ENCODE data around the gene PDCD6IP.

The PDCD6IP gene

GRCh38 chr3:33882296-33882695 is 83.9 kb downstream of the PDCD6IP start:
- Histone ChIP-seq H3K79me2 (ENCODE audit: insufficient read depth, low read length) (no peaks in the 10 kb centered on the region), H3K36me3 (ENCODE audit: insufficient read depth, low read length) (no peaks in the 10 kb centered on the region), H2AFZ (ENCODE audit: low read length) (no peak overlapping the region), H3K9me3 (ENCODE audit: insufficient read depth, low read depth, low read length) (no peaks in the 10 kb centered on the region), H4K20me1 (ENCODE audit: insufficient read depth, low read length, poor library complexity, severe bottlenecking) (no peaks in the 10 kb centered on the region), H3K4me1 (ENCODE audit: insufficient read depth, low read length, poor library complexity, severe bottlenecking) (peaks cover 4% of the 10 kb centered on the region), H3K4me3 (ENCODE audit: low read length, poor library complexity, severe bottlenecking) (no peak overlapping the region), H3K4me2 (ENCODE audit: low read depth, low read length, poor library complexity, severe bottlenecking) (no peak overlapping the region), H3K9me2 (replicated peaks; ENCODE audit: low read depth, low read length) (no peaks in the 10 kb centered on the region), H3F3A (ENCODE audit: low read depth) (no peaks in the 10 kb centered on the region), H3K9ac (ENCODE audit: low read depth, low read length, poor library complexity, severe bottlenecking) (no peak overlapping the region), H3K27me3 (ENCODE audit: insufficient read depth, low read length, poor library complexity, severe bottlenecking) (no peaks in the 10 kb centered on the region)
- TF ChIP-seq EZH2phosphoT487 (IDR thresholded peaks at IDR 0.05; ENCODE audit: borderline replicate concordance) = no peak
- no peak for TF ChIP-seq CTCF (conservative IDR thresholded peaks at IDR 0.05; ENCODE audit: low read length)

GRCh38 chr3:33883538-33883950 is 85.1 kb downstream of the PDCD6IP start:
- Histone ChIP-seq H3K4me1 (ENCODE audit: insufficient read depth, low read length, poor library complexity, severe bottlenecking) (peaks cover 4% of the 10 kb centered on the region), H3K27me3 (ENCODE audit: insufficient read depth, low read length, poor library complexity, severe bottlenecking) (no peaks in the 10 kb centered on the region), H3K79me2 (ENCODE audit: insufficient read depth, low read length) (no peaks in the 10 kb centered on the region), H2AFZ (ENCODE audit: low read length) (peak overlapping the region; percentile 72; the same call in 1 of the 2 replicates), H3K9ac (ENCODE audit: low read depth, low read length, poor library complexity, severe bottlenecking) (no peak overlapping the region), H3F3A (ENCODE audit: low read depth) (no peaks in the 10 kb centered on the region), H3K4me2 (ENCODE audit: low read depth, low read length, poor library complexity, severe bottlenecking) (peak overlapping the region; percentile 56), H3K36me3 (ENCODE audit: insufficient read depth, low read length) (no peaks in the 10 kb centered on the region), H3K4me3 (ENCODE audit: low read length, poor library complexity, severe bottlenecking) (peak overlapping the region; percentile 49), H3K9me3 (ENCODE audit: insufficient read depth, low read depth, low read length) (no peaks in the 10 kb centered on the region), H3K9me2 (replicated peaks; ENCODE audit: low read depth, low read length) (no peaks in the 10 kb centered on the region), H4K20me1 (ENCODE audit: insufficient read depth, low read length, poor library complexity, severe bottlenecking) (no peaks in the 10 kb centered on the region)
- no peak for TF ChIP-seq EZH2phosphoT487 (IDR thresholded peaks at IDR 0.05; ENCODE audit: borderline replicate concordance)
- peak; percentile 99 for TF ChIP-seq CTCF (conservative IDR thresholded peaks at IDR 0.05; ENCODE audit: low read length)

- H3K9ac ChIP-seq (ENCODE audit: low read depth, low read length, poor library complexity, severe bottlenecking) = no peak overlapping the region
- H3K79me2 ChIP-seq (ENCODE audit: insufficient read depth, low read length) = no peaks in the 10 kb centered on the region
- H3K4me2 ChIP-seq (ENCODE audit: low read depth, low read length, poor library complexity, severe bottlenecking) = peak overlapping the region; percentile 56
- H3K27me3 ChIP-seq (ENCODE audit: insufficient read depth, low read length, poor library complexity, severe bottlenecking) = no peaks in the 10 kb centered on the region
- no peaks in the 10 kb centered on the region for H3K9me3 ChIP-seq (ENCODE audit: insufficient read depth, low read depth, low read length)
- peaks cover 4% of the 10 kb centered on the region for H3K4me1 ChIP-seq (ENCODE audit: insufficient read depth, low read length, poor library complexity, severe bottlenecking)
- H3K36me3 ChIP-seq (ENCODE audit: insufficient read depth, low read length) = no peaks in the 10 kb centered on the region
- no peaks in the 10 kb centered on the region for H4K20me1 ChIP-seq (ENCODE audit: insufficient read depth, low read length, poor library complexity, severe bottlenecking)
- peak overlapping the region; percentile 72; the same call in 1 of the 2 replicates for H2AFZ ChIP-seq (ENCODE audit: low read length)
- no peaks in the 10 kb centered on the region for H3K9me2 ChIP-seq (replicated peaks; ENCODE audit: low read depth, low read length)
- H3K4me3 ChIP-seq (ENCODE audit: low read length, poor library complexity, severe bottlenecking) = peak overlapping the region; percentile 49
- TF ChIP-seq CTCF (conservative IDR thresholded peaks at IDR 0.05; ENCODE audit: low read length) (no peak), EZH2phosphoT487 (IDR thresholded peaks at IDR 0.05; ENCODE audit: borderline replicate concordance) (no peak)
- H3F3A ChIP-seq (ENCODE audit: low read depth) = no peaks in the 10 kb centered on the region
Measured at GRCh38 chr3:33883951-33884561, 85.6 kb downstream of the PDCD6IP start.

Measured in Loucy (cell line).